ENCODE data around the gene CEP126.

Gene CEP126

GRCh38 chr11:101885631-101886030 lies 29.2 kb upstream of the CEP126 start:
- H3K27ac ChIP-seq = no peak overlapping the region
- TF ChIP-seq CTCF (conservative IDR thresholded peaks at IDR 0.05) = no peak

GRCh38 chr11:101889767-101890166 lies 25.0 kb upstream of the CEP126 start:
- no peak for TF ChIP-seq CTCF (conservative IDR thresholded peaks at IDR 0.05)
- no peak overlapping the region for H3K27ac ChIP-seq

GRCh38 chr11:101894505-101894904 lies 20.3 kb upstream of the CEP126 start:
- no peak for TF ChIP-seq CTCF (conservative IDR thresholded peaks at IDR 0.05)
- H3K27ac ChIP-seq = no peak overlapping the region

GRCh38 chr11:101907815-101908214 lies 7.0 kb upstream of the CEP126 start:
- H3K27ac ChIP-seq = no peak overlapping the region
- TF ChIP-seq CTCF (conservative IDR thresholded peaks at IDR 0.05) = no peak

GRCh38 chr11:101909087-101909486 lies 5.7 kb upstream of the CEP126 start:
- no peak for TF ChIP-seq CTCF (conservative IDR thresholded peaks at IDR 0.05)
- no peak overlapping the region for H3K27ac ChIP-seq

- H3K27ac ChIP-seq = no peak overlapping the region
- peak; percentile 36; the same call in 1 of the 2 replicates for TF ChIP-seq CTCF (conservative IDR thresholded peaks at IDR 0.05)
These were observed 2.0 kb upstream of the CEP126 start for GRCh38 chr11:101912823-101913284.

GRCh38 chr11:101913656-101914055 lies 1.2 kb upstream of the CEP126 start:
- no peak overlapping the region for H3K27ac ChIP-seq
- TF ChIP-seq CTCF (conservative IDR thresholded peaks at IDR 0.05) = no peak

All from VCaP (cell line).